H1 (cell line): ENCODE data around the gene RBM10. TPM values are rescaled to one million over a fixed set of nuclear protein-coding genes. Genes with fewer than 3 reads are reported as not detected.

ENCODE experiments used
- CTCF ChIA-PET: fragments of 300-600 bp; sonication (Branson Sonifier 250); formaldehyde crosslinking; loops from one replicate; lab custom pipeline; 2021; ENCODE audit not compliant: partially characterized antibody; lab: Charles Lee
- POLR2A ChIA-PET: fragments of 300-600 bp; sonication (Branson Sonifier 250); formaldehyde crosslinking; loops from one replicate; lab custom pipeline; 2021; ENCODE audit warnings: inconsistent platforms; ENCODE audit not compliant: partially characterized antibody; lab: Charles Lee
- DNase-seq, 2 experiments: peaks; one replicate each; pipeline versions ENCODE4 v3.0.0 to v3.0.0-alpha.2; 2010 to 2022; ENCODE audit warnings: low spot score in 2 of 2, low read depth in 1 of 2, mixed read lengths in 1 of 2
- FAIRE-seq: peaks from 2 replicates; lab custom pipeline; 2011; peaks lifted over from hg19 to GRCh38; lab: Jason Lieb, UNC
- H2AFZ ChIP-seq: 2 replicates; pipeline ENCODE4 v1.8.1; 2012; ENCODE audit warnings: low read length, inconsistent platforms
- H2AK5ac ChIP-seq: 2 replicates; pipeline ENCODE4 v1.6.1; 2013; ENCODE audit warnings: low read depth, low read length
- H2BK120ac ChIP-seq: replicated peaks from 2 replicates; pipeline ENCODE3; 2013; ENCODE audit warnings: low read depth, low read length, inconsistent platforms
- H2BK12ac ChIP-seq: 2 replicates; pipeline ENCODE4 v1.6.1; 2013; ENCODE audit warnings: low read depth, low read length
- H2BK15ac ChIP-seq: 2 replicates; pipeline ENCODE4 v1.6.1; 2013; ENCODE audit warnings: low read length
- H2BK20ac ChIP-seq: 2 replicates; pipeline ENCODE4 v1.6.1; 2013; ENCODE audit warnings: low read length
- H2BK5ac ChIP-seq: 2 replicates; pipeline ENCODE4 v1.6.1; 2013; ENCODE audit warnings: low read depth, low read length
- H3K14ac ChIP-seq: 2 replicates; pipeline ENCODE4 v1.6.1; 2013; ENCODE audit warnings: inconsistent platforms; ENCODE audit not compliant: insufficient read length
- H3K18ac ChIP-seq: 2 replicates; pipeline ENCODE4 v1.6.1; 2013; ENCODE audit warnings: low read length; ENCODE audit errors: extremely low read depth
- H3K23ac ChIP-seq: 2 replicates; pipeline ENCODE4 v1.6.1; 2013; ENCODE audit warnings: inconsistent platforms; ENCODE audit not compliant: insufficient read length
- H3K23me2 ChIP-seq: 2 replicates; pipeline ENCODE4 v1.6.1; 2013; ENCODE audit warnings: low read depth, low read length
- H3K27ac ChIP-seq: 2 replicates; pipeline ENCODE4 v1.6.1; 2011; ENCODE audit warnings: low read depth, low read length, inconsistent platforms
- H3K27me3 ChIP-seq, 4 experiments: replicated peaks in 1 of 4; 1 replicate in 1 of 4; 2 replicates in 3 of 4; pipeline versions ENCODE4 v1.6.1 to v1.8.1; 2011 to 2013; ENCODE audit warnings: low read length in 3 of 4, mild to moderate bottlenecking in 3 of 4, inconsistent platforms in 2 of 4, mixed read lengths in 2 of 4, moderate library complexity in 1 of 4; ENCODE audit not compliant: control insufficient read depth in 3 of 4, insufficient read depth in 3 of 4; ENCODE audit errors: extremely low read depth in 1 of 4
- H3K36me3 ChIP-seq, 4 experiments: 2 replicates each; pipeline versions ENCODE4 v1.6.1 to v1.8.1; 2011 to 2013; ENCODE audit warnings: mild to moderate bottlenecking in 4 of 4, low read length in 3 of 4, moderate library complexity in 2 of 4, control low read depth in 1 of 4, inconsistent platforms in 1 of 4; ENCODE audit not compliant: insufficient read depth in 4 of 4, control insufficient read depth in 2 of 4
- H3K4ac ChIP-seq: replicated peaks from 2 replicates; pipeline ENCODE3; 2013; ENCODE audit warnings: low read length, low read depth, mixed read lengths, inconsistent platforms; ENCODE audit not compliant: insufficient read length
- H3K4me1 ChIP-seq, 4 experiments: replicated peaks in 1 of 4; 1 replicate in 1 of 4; 2 replicates in 3 of 4; pipeline versions ENCODE4 v1.6.1 to v1.8.1; 2011 to 2013; ENCODE audit warnings: low read length in 3 of 4, inconsistent platforms in 2 of 4, mixed read lengths in 1 of 4; ENCODE audit not compliant: insufficient read depth in 4 of 4, control insufficient read depth in 3 of 4
- H3K4me2 ChIP-seq, 2 experiments: 2 replicates each; pipeline versions ENCODE4 v1.6.1 to v1.8.1; 2011 to 2013; ENCODE audit warnings: low read depth in 2 of 2, low read length in 2 of 2, control low read depth in 1 of 2, inconsistent platforms in 1 of 2, mild to moderate bottlenecking in 1 of 2; ENCODE audit not compliant: insufficient read depth in 1 of 2
- H3K4me3 ChIP-seq, 4 experiments: fragments of 200-600, 300-600 bp in 1 of 4; sonication (generic), shearing (Covaris generic), sonication (Bioruptor Twin) in 1 of 4; 2 replicates each; pipeline versions ENCODE4 v1.5.1 to v1.8.1; 2011 to 2016; ENCODE audit warnings: low read length in 4 of 4, low read depth in 3 of 4, control low read depth in 2 of 4, inconsistent platforms in 2 of 4, mild to moderate bottlenecking in 2 of 4, mixed read lengths in 1 of 4, moderate library complexity in 1 of 4; ENCODE audit not compliant: insufficient read depth in 2 of 4; ENCODE audit errors: extremely low read depth in 1 of 4
- H3K56ac ChIP-seq: replicated peaks from 2 replicates; pipeline ENCODE3; 2013; ENCODE audit warnings: low read depth, mild to moderate bottlenecking, mixed read lengths, low read length, inconsistent platforms; ENCODE audit not compliant: insufficient read length
- H3K79me1 ChIP-seq: 2 replicates; pipeline ENCODE4 v1.6.1; 2013; ENCODE audit warnings: low read depth, low read length, control low read depth
- H3K79me2 ChIP-seq, 2 experiments: 2 replicates each; pipeline versions ENCODE4 v1.6.1 to v1.8.1; 2012 to 2013; ENCODE audit warnings: low read length in 2 of 2, mild to moderate bottlenecking in 2 of 2, inconsistent platforms in 1 of 2; ENCODE audit not compliant: insufficient read depth in 2 of 2, control insufficient read depth in 1 of 2
- H3K9ac ChIP-seq, 4 experiments: replicated peaks in 1 of 4; 1 replicate in 1 of 4; 2 replicates in 3 of 4; pipeline versions ENCODE4 v1.6.1 to v1.8.1; 2011 to 2013; ENCODE audit warnings: low read depth in 3 of 4, low read length in 3 of 4, control low read depth in 2 of 4, mild to moderate bottlenecking in 2 of 4, moderate library complexity in 2 of 4, inconsistent platforms in 1 of 4; ENCODE audit errors: extremely low read depth in 1 of 4
- H3K9me3 ChIP-seq, 2 experiments: 2 replicates each; pipeline versions ENCODE4 v1.6.1 to v1.8.1; 2012 to 2013; ENCODE audit warnings: mild to moderate bottlenecking in 2 of 2, moderate library complexity in 2 of 2, control low read depth in 1 of 2, inconsistent platforms in 1 of 2, low read depth in 1 of 2, low read length in 1 of 2, mixed read lengths in 1 of 2; ENCODE audit not compliant: insufficient read depth in 2 of 2
- H4K20me1 ChIP-seq, 2 experiments: replicated peaks in 1 of 2; 2 replicates each; pipeline versions ENCODE3 to v1.8.1; 2011 to 2013; ENCODE audit warnings: inconsistent platforms in 2 of 2, low read length in 2 of 2, mild to moderate bottlenecking in 1 of 2; ENCODE audit not compliant: insufficient read depth in 2 of 2, control insufficient read depth in 1 of 2
- H4K5ac ChIP-seq: 2 replicates; pipeline ENCODE4 v1.6.1; 2013; ENCODE audit warnings: low read length, low read depth, mixed read lengths, inconsistent platforms; ENCODE audit not compliant: insufficient read length
- H4K8ac ChIP-seq: 2 replicates; pipeline ENCODE4 v1.8.0; 2013; ENCODE audit warnings: mild to moderate bottlenecking, moderate library complexity, low read length, inconsistent platforms; ENCODE audit not compliant: insufficient read depth; ENCODE audit errors: extremely low read depth
- H4K91ac ChIP-seq: replicated peaks from 2 replicates; pipeline ENCODE3; 2013; ENCODE audit warnings: low read length, mixed read lengths, inconsistent platforms; ENCODE audit not compliant: insufficient read length
- CHD2 ChIP-seq: IDR thresholded peaks from 2 replicates; pipeline ENCODE4 v1.6.1; 2012; ENCODE audit warnings: low read length, improper control_type of control experiment
- EP300 ChIP-seq, 2 experiments: IDR thresholded peaks; 1 replicate in 1 of 2; 2 replicates in 1 of 2; pipeline ENCODE4 v1.6.1; 2011 to 2012; ENCODE audit warnings: low read depth in 2 of 2, low read length in 2 of 2, mild to moderate bottlenecking in 2 of 2, borderline replicate concordance in 1 of 2, inconsistent platforms in 1 of 2, moderate library complexity in 1 of 2
- NANOG ChIP-seq: IDR thresholded peaks from 2 replicates; pipeline ENCODE4 v1.6.1; 2011; ENCODE audit warnings: low read length, low read depth, mild to moderate bottlenecking, inconsistent platforms; ENCODE audit not compliant: insufficient read depth, poor library complexity, severe bottlenecking
- POLR2A ChIP-seq, 2 experiments: IDR thresholded peaks; 1 replicate in 1 of 2; 2 replicates in 1 of 2; pipeline ENCODE4 v1.6.1; 2011; ENCODE audit warnings: low read depth in 2 of 2, low read length in 2 of 2, mild to moderate bottlenecking in 2 of 2; ENCODE audit errors: control extremely low read depth in 1 of 2
- SIX5 ChIP-seq: IDR thresholded peaks from 2 replicates; pipeline ENCODE4 v1.6.1; 2011; ENCODE audit warnings: mild to moderate bottlenecking, low read depth, low read length
- TCF12 ChIP-seq: IDR thresholded peaks from 2 replicates; pipeline ENCODE4 v1.6.1; 2011; ENCODE audit warnings: low read depth, mild to moderate bottlenecking, low read length
- WGBS, 2 experiments: shearing (Covaris generic) in 1 of 2; methylation state at CpG; one replicate each; pipeline versions ENCODE4 v1.1.6 to v1.1.7; 2013 to 2015; ENCODE audit warnings: low lambda C conversion rate in 2 of 2, mixed read lengths in 2 of 2, inconsistent platforms in 1 of 2, low coverage in 1 of 2, missing lambda C conversion rate in 1 of 2; ENCODE audit not compliant: insufficient replicate concordance in 2 of 2, insufficient coverage in 1 of 2, insufficient read length in 1 of 2; ENCODE audit errors: extremely low coverage in 1 of 2, missing lambda C conversion rate in 1 of 2; 5-methylcytosine and 5-hydroxymethylcytosine counted together
- polyA plus RNA-seq, 7 experiments: library from polyadenylated mRNA; depleted of rRNA in 3 of 7; stranded (reverse) in 5 of 7; unstranded in 2 of 7; fragments of >200 nt in 5 of 7; fragments of 200-250 nt in 2 of 7; gene quantifications; 1 replicate in 5 of 7; 2 replicates in 1 of 7; 4 replicates in 1 of 7; pipeline versions ENCODE4 v1.2.1 to v1.2.3, GENCODE V29; 2011 to 2013; ENCODE audit warnings: missing spikeins in 2 of 7, mixed read lengths in 2 of 7
- total RNA-seq: library from RNA; stranded (reverse); fragmentation: NEBNext Ultra II Directional; extraction: Animal tissue kit (Norgen Biotek cat#: 25700); gene quantifications from 2 replicates; pipeline ENCODE4 v1.2.1, GENCODE V29; 2021

The RBM10 gene
- total and polyA plus RNA-seq, 2 of the 8 experiments (the other 6 are each of a cell fraction or from before 2014, with no cell fraction given) = 35.7 to 64.0 TPM

DNA sequence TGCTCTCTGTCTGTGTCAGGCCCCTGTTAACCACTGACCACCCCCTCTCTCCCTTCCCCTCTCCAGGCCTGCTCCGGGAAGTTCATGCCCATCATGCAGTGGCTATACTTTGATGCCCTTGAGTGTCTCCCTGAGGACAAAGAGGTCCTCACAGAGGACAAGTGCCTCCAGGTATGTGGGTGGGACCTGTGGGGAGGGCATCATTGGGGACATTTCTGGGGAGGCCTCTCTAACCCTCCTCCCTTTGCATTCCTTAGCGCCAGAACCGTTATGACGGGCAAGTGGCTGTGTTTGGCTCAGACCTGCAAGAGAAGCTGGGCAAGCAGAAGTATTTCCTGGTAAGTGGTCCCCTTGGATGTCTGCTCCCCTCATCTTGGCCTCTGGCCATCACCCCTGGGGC, 57.9 kb downstream of the RBM10 start:
- no peak overlapping the region for H2BK20ac ChIP-seq
- no peak overlapping the region for H2AFZ ChIP-seq
- CTCF ChIA-PET = interaction anchor here (1.1 to 1.6 kb wide), 2 partner anchors 9 to 140 kb away, joined by 4 to 7 read pairs; no protein-coding TSS in a partner anchor
- no peak overlapping the region for H3K23ac ChIP-seq
- no peak overlapping the region for H3K9ac ChIP-seq
- peaks cover 43 to 96% (median 81%) of the 10 kb centered on the region in 4 experiments for H3K36me3 ChIP-seq
- H2BK15ac ChIP-seq = no peak overlapping the region
- no peak overlapping the region for H3K27ac ChIP-seq
- no peak overlapping the region for H3K4ac ChIP-seq
- 100% methylated on average over 1 of the region's 4 CpGs; no CpG with 5 or more reads in 1 of the 2 experiments for WGBS, 2 experiments
- no peak overlapping the region for H2BK120ac ChIP-seq
- H3K27me3 ChIP-seq = no peaks in the 10 kb centered on the region
- H3K79me1 ChIP-seq = peaks cover 6% of the 10 kb centered on the region; the same call in 1 of the 2 replicates
- H3K9me3 ChIP-seq = no peaks in the 10 kb centered on the region
- POLR2A ChIA-PET = interaction anchor here (1.2 to 6.7 kb wide), 3 partner anchors 9 to 26 kb away, joined by 3 to 63 read pairs (median 20); partner anchors contain the start of gene CDK16
- FAIRE-seq = no peak
- no peak overlapping the region for H3K4me2 ChIP-seq
- peaks cover 0 to 6% (median 1%) of the 10 kb centered on the region in 4 experiments; a peak in 3 of 7 replicates for H3K4me1 ChIP-seq
- TF ChIP-seq CHD2 (no peak), TCF12 (no peak), SIX5 (no peak), POLR2A (IDR thresholded peaks at IDR 0.05; ENCODE audit: control extremely low read depth in 1 of 2, low read depth in 2 of 2, low read length in 2 of 2) (no peak), NANOG (no peak), EP300 (IDR thresholded peaks at IDR 0.05; ENCODE audit: borderline replicate concordance in 1 of 2, low read depth in 2 of 2, low read length in 2 of 2) (no peak)
- TF ChIP-seq, all 59 proteins: peak for 0
- no peak for DNase-seq
- Histone ChIP-seq H4K8ac (no peak overlapping the region), H3K56ac (no peak overlapping the region), H2AK5ac (no peak overlapping the region), H3K79me2 (peaks cover 0 to 13% of the 10 kb centered on the region in 2 experiments; a peak in 3 of 4 replicates), H4K5ac (no peak overlapping the region), H3K4me3 (no peak overlapping the region), H3K14ac (no peak overlapping the region), H4K20me1 (peaks cover 3 to 30% of the 10 kb centered on the region in 2 experiments), H2BK5ac (no peak overlapping the region), H2BK12ac (no peak overlapping the region), H4K91ac (no peak overlapping the region), H3K23me2 (no peaks in the 10 kb centered on the region), H3K18ac (no peak overlapping the region)
